K562 (cell line): ENCODE results near the gene PLEKHA6. TPM values are rescaled to one million over a fixed set of nuclear protein-coding genes. Genes with fewer than 3 reads are reported as not detected.

Source experiments
- ATAC-seq: fragments of 200-7000 bp; cut with Tn5 transposase; 3 replicates; pipeline ENCODE4 v1.9.1; 2020; ENCODE audit warnings: moderate library complexity
- BruUV-seq: library from RNA; stranded (reverse); fragments of 400-500 nt; replicated peaks from 2 replicates; lab custom pipeline; 2021; lab: Mats Ljungman, UMichigan
- CTCF ChIA-PET: fragments of 300-600 bp; formaldehyde crosslinking; extraction: SDS; loops from one replicate; lab custom pipeline; 2021; ENCODE audit warnings: low intra/inter-chr PET ratio; lab: Yijun Ruan, JAX
- POLR2A ChIA-PET: fragments of 300-600, 350-650 bp; sonication (Branson Sonifier 250); formaldehyde crosslinking; extraction: SDS; loops from one replicate; lab custom pipeline; 2021; ENCODE audit warnings: antibody characterized with exemption, inconsistent platforms; lab: Yijun Ruan, JAX
- DNase-seq, 4 experiments: peaks; one replicate each; pipeline versions ENCODE4 v3.0.0 to v3.0.0-alpha.2; 2011 to 2018; ENCODE audit warnings: low spot score in 3 of 4, mixed read lengths in 3 of 4; ENCODE audit errors: extremely low read depth in 1 of 4
- FAIRE-seq: peaks from 2 replicates; lab custom pipeline; 2011; peaks lifted over from hg19 to GRCh38; lab: Jason Lieb, UNC
- H2AFZ ChIP-seq: 2 replicates; pipeline ENCODE4 v1.6.0; 2011; ENCODE audit warnings: low read depth, low read length, control low read depth, inconsistent platforms
- H3K27ac ChIP-seq: fragments of 200-600 bp; 3 replicates; pipeline ENCODE4 v1.8.0; 2011; ENCODE audit warnings: low read depth, mild to moderate bottlenecking, control low read depth, inconsistent platforms, low read length, moderate library complexity, mixed read lengths; ENCODE audit errors: extremely low read depth
- H3K27me3 ChIP-seq, 2 experiments: fragments of 300-600 bp in 1 of 2; 2 replicates in 1 of 2; 3 replicates in 1 of 2; pipeline versions ENCODE4 v1.6.0 to v1.8.0; 2011; ENCODE audit warnings: inconsistent platforms in 2 of 2, low read length in 2 of 2, mild to moderate bottlenecking in 1 of 2, mixed read lengths in 1 of 2, moderate library complexity in 1 of 2; ENCODE audit not compliant: control insufficient read depth in 2 of 2, insufficient read depth in 2 of 2
- H3K36me3 ChIP-seq: fragments of 300-600 bp; 3 replicates; pipeline ENCODE4 v1.8.0; 2011; ENCODE audit warnings: mild to moderate bottlenecking, low read length, inconsistent platforms; ENCODE audit not compliant: control insufficient read depth, insufficient read depth
- H3K4me1 ChIP-seq, 2 experiments: fragments of 200-600 bp in 1 of 2; replicated peaks in 1 of 2; 2 replicates in 1 of 2; 3 replicates in 1 of 2; pipeline versions ENCODE4 v1.5.1 to v1.8.0; 2011; ENCODE audit warnings: inconsistent platforms in 2 of 2, low read length in 2 of 2, mild to moderate bottlenecking in 1 of 2, mixed read lengths in 1 of 2, moderate library complexity in 1 of 2; ENCODE audit not compliant: control insufficient read depth in 2 of 2, insufficient read depth in 2 of 2
- H3K4me2 ChIP-seq: 2 replicates; pipeline ENCODE4 v1.6.1; 2011; ENCODE audit warnings: low read length, control low read depth, inconsistent platforms, mixed read lengths; ENCODE audit not compliant: insufficient read depth
- H3K4me3 ChIP-seq: fragments of 200-600 bp; sonication (generic), shearing (Covaris generic); 2 replicates; pipeline ENCODE4 v1.5.1; 2016; ENCODE audit warnings: control low read depth, inconsistent platforms
- H3K79me2 ChIP-seq: fragments of 200-600 bp; 3 replicates; pipeline ENCODE4 v1.8.0; 2011; ENCODE audit warnings: low read length, inconsistent platforms; ENCODE audit not compliant: control insufficient read depth, insufficient read depth
- H3K9ac ChIP-seq, 2 experiments: 2 replicates each; pipeline versions ENCODE4 v1.6.0 to v1.6.1; 2011; ENCODE audit warnings: low read depth in 2 of 2, low read length in 2 of 2, control low read depth in 1 of 2, inconsistent platforms in 1 of 2, mild to moderate bottlenecking in 1 of 2, mixed read lengths in 1 of 2; ENCODE audit not compliant: insufficient read depth in 1 of 2
- H3K9me1 ChIP-seq: one replicate; pipeline ENCODE4 v1.6.0; 2011; ENCODE audit warnings: inconsistent platforms, mild to moderate bottlenecking, low read length, moderate library complexity; ENCODE audit not compliant: control insufficient read depth, insufficient read depth
- H3K9me3 ChIP-seq: replicated peaks from 2 replicates; pipeline ENCODE4 v1.5.1; 2011; ENCODE audit warnings: low read depth, low read length, inconsistent platforms; ENCODE audit not compliant: control insufficient read depth, insufficient read depth
- H4K20me1 ChIP-seq: replicated peaks from 2 replicates; pipeline ENCODE4 v1.6.1; 2011; ENCODE audit warnings: low read length, inconsistent platforms, mixed read lengths; ENCODE audit not compliant: control insufficient read depth, insufficient read depth
- CBFA2T2 ChIP-seq: fragments of 450-650 bp; conservative IDR thresholded peaks from 2 replicates; pipeline ENCODE4 v1.6.1; 2017; ENCODE audit warnings: mild to moderate bottlenecking
- JUND ChIP-seq, 2 experiments: IDR thresholded peaks; 2 replicates in 1 of 2; 3 replicates in 1 of 2; pipeline ENCODE4 v1.6.1; 2011; ENCODE audit warnings: borderline replicate concordance in 2 of 2, low read depth in 2 of 2, low read length in 2 of 2, improper control_type of control experiment in 1 of 2, missing biosample characterization in 1 of 2, missing genetic modification characterization in 1 of 2, missing genetic modification reagents in 1 of 2
- NCOR1 ChIP-seq: fragments of 450-650 bp; IDR thresholded peaks from 2 replicates; pipeline ENCODE4 v1.6.1; 2016; ENCODE audit warnings: mild to moderate bottlenecking, moderate library complexity
- PHTF2 ChIP-seq: fragments of 250-450 bp; sonication (Bioruptor Pico); IDR thresholded peaks from 2 replicates; pipeline ENCODE4 v1.5.0; 2021; ENCODE audit warnings: mild to moderate bottlenecking
- RFX7 ChIP-seq: fragments of 250-450 bp; sonication (Bioruptor Pico); IDR thresholded peaks from 2 replicates; pipeline ENCODE4 v1.5.1; 2021; ENCODE audit warnings: mild to moderate bottlenecking
- ZNF134 ChIP-seq: fragments of 250-450 bp; sonication (Bioruptor Pico); conservative IDR thresholded peaks from 2 replicates; pipeline ENCODE4 v1.4.0; 2020
- WGBS: fragments of 100-300 bp; shearing (Covaris generic); methylation state at CpG from one replicate; pipeline ENCODE4 v1.1.6; 2016; ENCODE audit warnings: low coverage, mixed read lengths; ENCODE audit not compliant: insufficient coverage; ENCODE audit errors: missing lambda C conversion rate; 5-methylcytosine and 5-hydroxymethylcytosine counted together
- in situ Hi-C: fragments of 300-500 bp; cut with MboI; formaldehyde crosslinking; loops from 4 replicates; pipeline ENCODE4 v1.15.0; 2018; ENCODE audit warnings: inconsistent platforms, mixed read lengths
- intact Hi-C: fragments of 100-400 bp; cut with micrococcal nuclease; formaldehyde crosslinking; loops from 2 replicates; pipeline ENCODE4 v1.14.2; 2022
- polyA plus RNA-seq, 8 experiments: library from polyadenylated mRNA; depleted of rRNA in 4 of 8; stranded (reverse) in 5 of 8; unstranded in 3 of 8; fragments of >200 nt; fragmentation: Nextera tagmentation in 2 of 8; fragmentation: Illumina TruSeq in 1 of 8; extraction: Ambion mirVana in 2 of 8; extraction: Trizol in 1 of 8; gene quantifications; 2 replicates each; pipeline versions ENCODE4 v1.2.1 to v1.2.3, GENCODE V29; 2011 to 2014; ENCODE audit warnings: inconsistent platforms in 1 of 8, missing spikeins in 1 of 8
- total RNA-seq, 7 experiments: library from RNA; depleted of rRNA in 6 of 7; stranded (reverse); fragments of >200 nt in 6 of 7; fragmentation: Illumina TruSeq in 2 of 7; extraction: Trizol in 2 of 7; gene quantifications; 2 replicates each; pipeline versions ENCODE4 v1.2.1 to v1.2.3, GENCODE V29; 2011 to 2021; ENCODE audit warnings: low replicate concordance in 1 of 7

Gene PLEKHA6
- total and polyA plus RNA-seq, 9 of the 15 experiments (the other 6 are each of a cell fraction or from before 2014, with no cell fraction given) = under 0.01 to 0.33 (median 0.01) TPM; not detected in 4

GRCh38 chr1:204260601-204261197 is 99.0 kb downstream of the PLEKHA6 start:
- Histone ChIP-seq H3K27ac (no peak overlapping the region), H3K4me3 (no peak overlapping the region), H3K4me2 (no peak overlapping the region), H3K4me1 (peaks cover 0 to 7% of the 10 kb centered on the region in 2 experiments; a peak in 2 of 5 replicates), H3K9ac (no peak overlapping the region), H4K20me1 (peaks cover 14% of the 10 kb centered on the region; the same call in 1 of the 2 replicates), H3K9me1 (no peaks in the 10 kb centered on the region), H3K79me2 (no peaks in the 10 kb centered on the region), H3K27me3 (peaks cover 44 to 92% of the 10 kb centered on the region in 2 experiments; a peak in 4 of 5 replicates)
- ChIA-PET CTCF (no interaction called here), POLR2A (no interaction called here)
- BruUV-seq = no TSS peak
- intact Hi-C loops (no loop called here), in situ Hi-C loops (no loop called here)
- ATAC-seq (no peak), FAIRE-seq (peak; percentile 71)
- 7% methylated on average over 14 of the region's 14 CpGs for WGBS
- TF ChIP-seq ZNF134 (CRISPR knock-in tag) (no peak), CBFA2T2 (no peak), JUND (IDR thresholded peaks at IDR 0.05; ENCODE audit: borderline replicate concordance, low read depth, low read length) (no peak), JUND (tag; IDR thresholded peaks at IDR 0.05; ENCODE audit: borderline replicate concordance, low read depth, low read length) (no peak), NCOR1 (no peak), PHTF2 (no peak), RFX7 (CRISPR knock-in tag) (no peak)
- TF ChIP-seq, all 486 proteins: peak for 0
- no peak overlapping the region for H2AFZ ChIP-seq
- no peaks in the 10 kb centered on the region for H3K36me3 ChIP-seq
- DNase-seq = peak in 1 of 4 experiments; percentile 9
- H3K9me3 ChIP-seq = no peaks in the 10 kb centered on the region
